Measurements from ENCODE around the gene C2CD4C. TPM values are rescaled to one million over a fixed set of nuclear protein-coding genes. Genes with fewer than 3 reads are reported as not detected.
"Not testable (repeated sequence)": the region's sequence is repeated elsewhere in the genome, so short reads cannot be mapped to it uniquely, and the experiment has no call there.

Gene C2CD4C
- total and polyA plus RNA-seq, 2 experiments from 2014 or later: 2.1 to 12.5 TPM

GRCh38 chr19:386189-386588 lies 22.8 kb downstream of the C2CD4C start:
- not testable (repeated sequence) for H3F3A ChIP-seq (replicated peaks; ENCODE audit: low read depth); H3K4me3 ChIP-seq; H3K36me3 ChIP-seq (ENCODE audit: insufficient read depth); DNase-seq (ENCODE audit: low spot score); H3K36me3 Mint-ChIP-seq (ENCODE audit: low read depth); ATAC-seq; H3K27me3 ChIP-seq (ENCODE audit: insufficient read depth); H3K27ac Mint-ChIP-seq; H2AFZ ChIP-seq; H3K9me2 ChIP-seq (ENCODE audit: insufficient read depth); H3K79me2 ChIP-seq (replicated peaks; ENCODE audit: insufficient read depth); H4K20me1 ChIP-seq (replicated peaks; ENCODE audit: insufficient read depth); H3K4me2 ChIP-seq; H3K27ac ChIP-seq (ENCODE audit: low read depth); H3K4me3 Mint-ChIP-seq
- TF ChIP-seq, protein P1, sequence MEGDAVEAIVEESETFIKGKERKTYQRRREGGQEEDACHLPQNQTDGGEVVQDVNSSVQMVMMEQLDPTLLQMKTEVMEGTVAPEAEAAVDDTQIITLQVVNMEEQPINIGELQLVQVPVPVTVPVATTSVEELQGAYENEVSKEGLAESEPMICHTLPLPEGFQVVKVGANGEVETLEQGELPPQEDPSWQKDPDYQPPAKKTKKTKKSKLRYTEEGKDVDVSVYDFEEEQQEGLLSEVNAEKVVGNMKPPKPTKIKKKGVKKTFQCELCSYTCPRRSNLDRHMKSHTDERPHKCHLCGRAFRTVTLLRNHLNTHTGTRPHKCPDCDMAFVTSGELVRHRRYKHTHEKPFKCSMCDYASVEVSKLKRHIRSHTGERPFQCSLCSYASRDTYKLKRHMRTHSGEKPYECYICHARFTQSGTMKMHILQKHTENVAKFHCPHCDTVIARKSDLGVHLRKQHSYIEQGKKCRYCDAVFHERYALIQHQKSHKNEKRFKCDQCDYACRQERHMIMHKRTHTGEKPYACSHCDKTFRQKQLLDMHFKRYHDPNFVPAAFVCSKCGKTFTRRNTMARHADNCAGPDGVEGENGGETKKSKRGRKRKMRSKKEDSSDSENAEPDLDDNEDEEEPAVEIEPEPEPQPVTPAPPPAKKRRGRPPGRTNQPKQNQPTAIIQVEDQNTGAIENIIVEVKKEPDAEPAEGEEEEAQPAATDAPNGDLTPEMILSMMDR (conservative IDR thresholded peaks at IDR 0.05; ENCODE audit: low read depth in 2 of 2): peak in 1 of 2 experiments; percentile 29; a peak in 2 of 4 replicates
- Mint-ChIP-seq H3K4me1 (peaks cover 23% of the 10 kb centered on the region), H3K9me3 (peaks cover 17% of the 10 kb centered on the region), H3K27me3 (ENCODE audit: insufficient read depth, low read depth, poor library complexity) (peaks cover 20% of the 10 kb centered on the region)
- peaks cover 16% of the 10 kb centered on the region; the same call in 1 of the 2 replicates for H3K4me1 ChIP-seq (ENCODE audit: insufficient read depth)

DNA sequence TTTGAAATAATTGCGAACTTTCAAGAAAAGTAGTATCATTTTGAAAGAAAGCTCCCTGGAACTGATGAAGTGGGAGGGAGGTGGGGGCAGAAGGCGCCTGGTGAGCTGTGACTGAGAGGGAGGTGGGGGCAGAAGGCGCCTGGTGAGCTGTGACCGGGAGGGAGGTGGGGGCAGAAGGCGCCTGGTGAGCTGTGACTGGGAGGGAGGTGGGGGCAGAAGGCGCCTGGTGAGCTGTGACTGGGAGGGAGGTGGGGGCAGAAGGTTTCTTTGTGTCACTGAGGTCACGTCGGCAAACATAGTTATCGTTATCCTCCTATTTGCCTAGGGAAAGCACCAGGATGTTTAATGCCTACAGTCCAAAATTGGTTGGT lies 24.2 kb downstream of the C2CD4C start:
- H3K9me3 Mint-ChIP-seq: peaks cover 25% of the 10 kb centered on the region
- H4K20me1 ChIP-seq (replicated peaks; ENCODE audit: insufficient read depth): no peaks in the 10 kb centered on the region
- H3K4me3 Mint-ChIP-seq: no peak overlapping the region
- H3K4me2 ChIP-seq: no peak overlapping the region
- no peaks in the 10 kb centered on the region for H3K9me2 ChIP-seq (ENCODE audit: insufficient read depth)
- no peaks in the 10 kb centered on the region for H3K27me3 ChIP-seq (ENCODE audit: insufficient read depth)
- no peaks in the 10 kb centered on the region for H3K79me2 ChIP-seq (replicated peaks; ENCODE audit: insufficient read depth)
- H3K27me3 Mint-ChIP-seq (ENCODE audit: insufficient read depth, low read depth, poor library complexity): peaks cover 22% of the 10 kb centered on the region
- peaks cover 16% of the 10 kb centered on the region; the same call in 1 of the 2 replicates for H3K4me1 ChIP-seq (ENCODE audit: insufficient read depth)
- ATAC-seq: no peak
- H2AFZ ChIP-seq: peak overlapping the region; percentile 90; the same call in 1 of the 2 replicates
- TF ChIP-seq STAT1 (IDR thresholded peaks at IDR 0.05; ENCODE audit: unreplicated experiment): no peak
- no peak for TF ChIP-seq ZNF114 (CRISPR knock-in tag; IDR thresholded peaks at IDR 0.05)
- TF ChIP-seq, protein P2, sequence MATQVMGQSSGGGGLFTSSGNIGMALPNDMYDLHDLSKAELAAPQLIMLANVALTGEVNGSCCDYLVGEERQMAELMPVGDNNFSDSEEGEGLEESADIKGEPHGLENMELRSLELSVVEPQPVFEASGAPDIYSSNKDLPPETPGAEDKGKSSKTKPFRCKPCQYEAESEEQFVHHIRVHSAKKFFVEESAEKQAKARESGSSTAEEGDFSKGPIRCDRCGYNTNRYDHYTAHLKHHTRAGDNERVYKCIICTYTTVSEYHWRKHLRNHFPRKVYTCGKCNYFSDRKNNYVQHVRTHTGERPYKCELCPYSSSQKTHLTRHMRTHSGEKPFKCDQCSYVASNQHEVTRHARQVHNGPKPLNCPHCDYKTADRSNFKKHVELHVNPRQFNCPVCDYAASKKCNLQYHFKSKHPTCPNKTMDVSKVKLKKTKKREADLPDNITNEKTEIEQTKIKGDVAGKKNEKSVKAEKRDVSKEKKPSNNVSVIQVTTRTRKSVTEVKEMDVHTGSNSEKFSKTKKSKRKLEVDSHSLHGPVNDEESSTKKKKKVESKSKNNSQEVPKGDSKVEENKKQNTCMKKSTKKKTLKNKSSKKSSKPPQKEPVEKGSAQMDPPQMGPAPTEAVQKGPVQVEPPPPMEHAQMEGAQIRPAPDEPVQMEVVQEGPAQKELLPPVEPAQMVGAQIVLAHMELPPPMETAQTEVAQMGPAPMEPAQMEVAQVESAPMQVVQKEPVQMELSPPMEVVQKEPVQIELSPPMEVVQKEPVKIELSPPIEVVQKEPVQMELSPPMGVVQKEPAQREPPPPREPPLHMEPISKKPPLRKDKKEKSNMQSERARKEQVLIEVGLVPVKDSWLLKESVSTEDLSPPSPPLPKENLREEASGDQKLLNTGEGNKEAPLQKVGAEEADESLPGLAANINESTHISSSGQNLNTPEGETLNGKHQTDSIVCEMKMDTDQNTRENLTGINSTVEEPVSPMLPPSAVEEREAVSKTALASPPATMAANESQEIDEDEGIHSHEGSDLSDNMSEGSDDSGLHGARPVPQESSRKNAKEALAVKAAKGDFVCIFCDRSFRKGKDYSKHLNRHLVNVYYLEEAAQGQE (IDR thresholded peaks at IDR 0.05; ENCODE audit: unreplicated experiment): no peak
- TF ChIP-seq ZNF331 (CRISPR knock-in tag; IDR thresholded peaks at IDR 0.05; ENCODE audit: low read depth): no peak
- TF ChIP-seq, protein P1 (conservative IDR thresholded peaks at IDR 0.05; ENCODE audit: low read depth in 2 of 2): no peak
- TF ChIP-seq POLR2AphosphoS5 (IDR thresholded peaks at IDR 0.05; ENCODE audit: low read depth): no peak
- no peak overlapping the region for H3K27ac ChIP-seq (ENCODE audit: low read depth)
- no peaks in the 10 kb centered on the region for H3K36me3 ChIP-seq (ENCODE audit: insufficient read depth)
- peaks cover 23% of the 10 kb centered on the region for H3K4me1 Mint-ChIP-seq
- no peak for DNase-seq (ENCODE audit: low spot score)
- H3K36me3 Mint-ChIP-seq (ENCODE audit: low read depth): peaks cover 3% of the 10 kb centered on the region; the same call in 2 of the 3 replicates
- no peak overlapping the region for H3K4me3 ChIP-seq
- no peak overlapping the region for H3K27ac Mint-ChIP-seq
- H3F3A ChIP-seq (replicated peaks; ENCODE audit: low read depth): no peaks in the 10 kb centered on the region
